Measurements from ENCODE around the gene ARHGAP15.

ARHGAP15 gene

DNA sequence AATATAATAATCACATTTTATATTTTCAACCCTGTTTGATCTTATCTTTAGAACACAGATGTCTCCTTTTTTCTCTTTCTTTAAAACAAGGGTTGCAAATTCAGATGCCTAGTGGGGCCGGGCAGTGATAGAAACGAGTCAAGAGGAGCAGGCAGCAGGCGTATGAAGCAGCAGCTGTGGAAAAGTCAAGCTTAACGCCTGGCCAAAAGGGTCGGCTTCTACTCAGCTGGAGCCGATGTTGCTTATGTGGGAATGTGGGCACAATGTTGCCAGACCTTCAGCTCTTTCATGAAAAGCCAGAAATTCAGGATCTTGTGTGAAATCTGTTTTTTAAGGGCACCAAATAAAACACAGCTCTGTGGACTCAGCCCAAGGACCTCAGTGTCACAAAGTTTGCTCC, 642.7 kb downstream of the ARHGAP15 start:
- no peak overlapping the region for H3K27ac ChIP-seq (ENCODE audit: low read depth, low read length, poor library complexity, severe bottlenecking)
- no peak overlapping the region for H3K4me2 ChIP-seq (ENCODE audit: low read length)
- no peak overlapping the region for H2AFZ ChIP-seq (ENCODE audit: low read length)
- H4K20me1 ChIP-seq (ENCODE audit: insufficient read depth, low read length): no peaks in the 10 kb centered on the region
- no peaks in the 10 kb centered on the region for H3K9me3 ChIP-seq (ENCODE audit: low read length)
- H3K79me2 ChIP-seq (ENCODE audit: insufficient read depth, low read length): no peaks in the 10 kb centered on the region
- H3K9ac ChIP-seq (ENCODE audit: low read length): no peak overlapping the region
- no peaks in the 10 kb centered on the region for H3K9me2 ChIP-seq (ENCODE audit: low read depth, low read length)
- H3K27me3 ChIP-seq (ENCODE audit: insufficient read depth, low read length): no peaks in the 10 kb centered on the region
- H3K4me1 ChIP-seq (ENCODE audit: insufficient read depth, low read length, severe bottlenecking): no peaks in the 10 kb centered on the region
- no peak overlapping the region for H3K4me3 ChIP-seq (ENCODE audit: low read depth, low read length, poor library complexity, severe bottlenecking)
- H3F3A ChIP-seq (ENCODE audit: insufficient read depth, low read length): no peaks in the 10 kb centered on the region
- TF ChIP-seq EZH2 (IDR thresholded peaks at IDR 0.05; ENCODE audit: borderline replicate concordance, low read length): no peak
- TF ChIP-seq, protein P1, sequence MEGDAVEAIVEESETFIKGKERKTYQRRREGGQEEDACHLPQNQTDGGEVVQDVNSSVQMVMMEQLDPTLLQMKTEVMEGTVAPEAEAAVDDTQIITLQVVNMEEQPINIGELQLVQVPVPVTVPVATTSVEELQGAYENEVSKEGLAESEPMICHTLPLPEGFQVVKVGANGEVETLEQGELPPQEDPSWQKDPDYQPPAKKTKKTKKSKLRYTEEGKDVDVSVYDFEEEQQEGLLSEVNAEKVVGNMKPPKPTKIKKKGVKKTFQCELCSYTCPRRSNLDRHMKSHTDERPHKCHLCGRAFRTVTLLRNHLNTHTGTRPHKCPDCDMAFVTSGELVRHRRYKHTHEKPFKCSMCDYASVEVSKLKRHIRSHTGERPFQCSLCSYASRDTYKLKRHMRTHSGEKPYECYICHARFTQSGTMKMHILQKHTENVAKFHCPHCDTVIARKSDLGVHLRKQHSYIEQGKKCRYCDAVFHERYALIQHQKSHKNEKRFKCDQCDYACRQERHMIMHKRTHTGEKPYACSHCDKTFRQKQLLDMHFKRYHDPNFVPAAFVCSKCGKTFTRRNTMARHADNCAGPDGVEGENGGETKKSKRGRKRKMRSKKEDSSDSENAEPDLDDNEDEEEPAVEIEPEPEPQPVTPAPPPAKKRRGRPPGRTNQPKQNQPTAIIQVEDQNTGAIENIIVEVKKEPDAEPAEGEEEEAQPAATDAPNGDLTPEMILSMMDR (IDR thresholded peaks at IDR 0.05; ENCODE audit: low read length): no peak
- H3K36me3 ChIP-seq (ENCODE audit: insufficient read depth, low read length): peaks cover 8% of the 10 kb centered on the region

DNA sequence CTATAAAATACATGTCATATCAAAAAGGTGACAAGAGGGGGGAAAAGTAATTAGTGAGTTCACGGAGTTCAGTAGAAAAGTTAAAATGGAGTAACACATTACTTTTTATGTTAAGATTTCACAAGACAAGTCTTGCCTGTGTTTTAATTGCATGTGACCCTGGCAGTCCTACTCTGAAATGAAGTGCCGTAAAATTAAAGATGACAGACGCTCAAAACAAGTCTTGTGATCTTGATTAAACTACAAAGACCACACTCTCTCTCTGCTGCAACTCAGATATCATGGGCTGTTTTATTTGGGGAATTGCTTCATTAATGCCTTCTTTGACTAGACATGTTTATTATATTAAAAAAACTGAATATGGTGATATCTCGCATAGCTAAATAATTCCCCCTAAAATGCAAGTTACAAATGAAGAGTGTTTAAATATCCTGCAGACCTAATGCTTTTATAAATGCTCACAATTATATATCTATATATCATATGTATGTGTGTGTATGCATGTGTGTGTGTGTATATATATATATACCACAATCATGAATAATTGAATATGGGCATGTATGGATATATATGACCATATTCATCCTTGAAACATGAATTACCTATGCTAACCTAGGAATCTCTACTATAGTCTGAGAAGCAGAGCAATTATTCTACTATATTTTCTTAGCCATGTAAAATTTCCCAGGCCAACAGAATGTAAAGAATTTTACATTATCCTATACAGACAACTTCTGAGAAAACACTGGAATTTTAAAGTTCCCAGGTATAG, 647.5 kb downstream of the ARHGAP15 start:
- no peak overlapping the region for H3K4me2 ChIP-seq (ENCODE audit: low read length)
- H3K79me2 ChIP-seq (ENCODE audit: insufficient read depth, low read length): no peaks in the 10 kb centered on the region
- no peak overlapping the region for H3K4me3 ChIP-seq (ENCODE audit: low read depth, low read length, poor library complexity, severe bottlenecking)
- H3K4me1 ChIP-seq (ENCODE audit: insufficient read depth, low read length, severe bottlenecking): no peaks in the 10 kb centered on the region
- H3K27ac ChIP-seq (ENCODE audit: low read depth, low read length, poor library complexity, severe bottlenecking): no peak overlapping the region
- H4K20me1 ChIP-seq (ENCODE audit: insufficient read depth, low read length): no peaks in the 10 kb centered on the region
- no peak overlapping the region for H2AFZ ChIP-seq (ENCODE audit: low read length)
- no peaks in the 10 kb centered on the region for H3K9me2 ChIP-seq (ENCODE audit: low read depth, low read length)
- TF ChIP-seq EZH2 (IDR thresholded peaks at IDR 0.05; ENCODE audit: borderline replicate concordance, low read length): no peak
- TF ChIP-seq, protein P1 (IDR thresholded peaks at IDR 0.05; ENCODE audit: low read length): no peak
- no peaks in the 10 kb centered on the region for H3K27me3 ChIP-seq (ENCODE audit: insufficient read depth, low read length)
- H3F3A ChIP-seq (ENCODE audit: insufficient read depth, low read length): no peaks in the 10 kb centered on the region
- no peaks in the 10 kb centered on the region for H3K9me3 ChIP-seq (ENCODE audit: low read length)
- no peak overlapping the region for H3K9ac ChIP-seq (ENCODE audit: low read length)
- H3K36me3 ChIP-seq (ENCODE audit: insufficient read depth, low read length): no peaks in the 10 kb centered on the region

DNA sequence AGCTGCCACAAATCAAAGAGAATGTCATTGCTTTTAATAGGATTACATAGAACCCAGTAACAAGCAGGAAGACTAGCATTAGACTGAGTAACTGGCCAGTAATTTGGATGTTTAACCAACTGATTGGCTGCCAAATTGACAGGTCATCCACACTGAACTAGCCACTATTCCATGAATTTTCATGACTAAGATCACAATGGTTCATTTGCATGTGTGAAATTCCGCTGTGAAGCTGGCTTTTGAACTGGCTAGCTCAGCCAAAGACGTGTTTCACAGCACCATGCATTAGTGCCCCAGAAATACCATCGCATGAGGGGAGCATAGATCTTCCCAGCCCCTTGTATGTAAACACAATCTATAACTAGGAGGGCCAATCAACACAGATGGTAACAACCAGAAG, 649.8 kb downstream of the ARHGAP15 start:
- H3K9ac ChIP-seq (ENCODE audit: low read length): no peak overlapping the region
- no peaks in the 10 kb centered on the region for H3K27me3 ChIP-seq (ENCODE audit: insufficient read depth, low read length)
- H3K4me1 ChIP-seq (ENCODE audit: insufficient read depth, low read length, severe bottlenecking): no peaks in the 10 kb centered on the region
- H3K9me2 ChIP-seq (ENCODE audit: low read depth, low read length): no peaks in the 10 kb centered on the region
- H2AFZ ChIP-seq (ENCODE audit: low read length): no peak overlapping the region
- no peak overlapping the region for H3K27ac ChIP-seq (ENCODE audit: low read depth, low read length, poor library complexity, severe bottlenecking)
- no peaks in the 10 kb centered on the region for H3K9me3 ChIP-seq (ENCODE audit: low read length)
- no peaks in the 10 kb centered on the region for H3K36me3 ChIP-seq (ENCODE audit: insufficient read depth, low read length)
- TF ChIP-seq, protein P1 (IDR thresholded peaks at IDR 0.05; ENCODE audit: low read length): no peak
- no peak for TF ChIP-seq EZH2 (IDR thresholded peaks at IDR 0.05; ENCODE audit: borderline replicate concordance, low read length)
- H4K20me1 ChIP-seq (ENCODE audit: insufficient read depth, low read length): no peaks in the 10 kb centered on the region
- no peaks in the 10 kb centered on the region for H3F3A ChIP-seq (ENCODE audit: insufficient read depth, low read length)
- no peak overlapping the region for H3K4me3 ChIP-seq (ENCODE audit: low read depth, low read length, poor library complexity, severe bottlenecking)
- H3K79me2 ChIP-seq (ENCODE audit: insufficient read depth, low read length): no peaks in the 10 kb centered on the region
- H3K4me2 ChIP-seq (ENCODE audit: low read length): no peak overlapping the region
